ENCODE data around the gene NCAM1.

GRCh38 chr11:113279591-113279990 is 318.4 kb downstream of the NCAM1 start:
- TF ChIP-seq CTCF (IDR thresholded peaks at IDR 0.05) (no peak), POLR2AphosphoS5 (IDR thresholded peaks at IDR 0.05) (no peak), EP300 (IDR thresholded peaks at IDR 0.05) (no peak), POLR2A (IDR thresholded peaks at IDR 0.05) (no peak)

Data from sigmoid colon (tissue), 4 donors.